Astrocyte (in vitro differentiated cells and primary cell): ENCODE results near the gene CXCL9. TPM values are rescaled to one million over a fixed set of nuclear protein-coding genes. Genes with fewer than 3 reads are reported as not detected.

ENCODE experiments used
- DNase-seq: peaks from one replicate; pipeline ENCODE4 v3.0.0-alpha.2; 2010; ENCODE audit warnings: low read depth
- FAIRE-seq: peaks from 2 replicates; lab custom pipeline; 2011; peaks lifted over from hg19 to GRCh38; lab: Jason Lieb, UNC
- H2AFZ ChIP-seq: 2 replicates; pipeline ENCODE4 v1.6.0; 2012; ENCODE audit warnings: low read depth, low read length, inconsistent platforms
- H3K27ac ChIP-seq: 2 replicates; pipeline ENCODE4 v1.5.1; 2011; ENCODE audit warnings: low read depth, low read length, inconsistent platforms
- H3K27me3 ChIP-seq: 2 replicates; pipeline ENCODE4 v1.6.0; 2011; ENCODE audit warnings: low read length, inconsistent platforms; ENCODE audit not compliant: insufficient read depth
- H3K36me3 ChIP-seq: 2 replicates; pipeline ENCODE4 v1.5.1; 2011; ENCODE audit warnings: low read length, inconsistent platforms; ENCODE audit not compliant: insufficient read depth
- H3K4me1 ChIP-seq: 2 replicates; pipeline ENCODE4 v1.5.1; 2011; ENCODE audit warnings: low read length, inconsistent platforms; ENCODE audit not compliant: insufficient read depth
- H3K4me2 ChIP-seq: 2 replicates; pipeline ENCODE4 v1.6.0; 2012; ENCODE audit warnings: low read length, inconsistent platforms
- H3K4me3 ChIP-seq: 2 replicates; pipeline ENCODE4 v1.5.1; 2011; ENCODE audit warnings: low read depth, mild to moderate bottlenecking, low read length, inconsistent platforms; ENCODE audit not compliant: insufficient read depth
- H3K79me2 ChIP-seq: 2 replicates; pipeline ENCODE4 v1.6.0; 2012; ENCODE audit warnings: mild to moderate bottlenecking, low read length, inconsistent platforms; ENCODE audit not compliant: insufficient read depth
- H3K9ac ChIP-seq: 2 replicates; pipeline ENCODE4 v1.6.0; 2012; ENCODE audit warnings: mild to moderate bottlenecking, low read length, inconsistent platforms
- H3K9me3 ChIP-seq: 2 replicates; pipeline ENCODE4 v1.5.1; 2012; ENCODE audit warnings: low read depth, mild to moderate bottlenecking, low read length, inconsistent platforms; ENCODE audit not compliant: insufficient read depth
- H4K20me1 ChIP-seq: 2 replicates; pipeline ENCODE4 v1.6.0; 2012; ENCODE audit warnings: low read length, inconsistent platforms; ENCODE audit not compliant: insufficient read depth
- H3K27ac Mint-ChIP-seq: one replicate; pipeline ENCODE4 v1.8.0; 2021; ENCODE audit warnings: mild to moderate bottlenecking, mixed read lengths; ENCODE audit not compliant: unreplicated experiment
- H3K27me3 Mint-ChIP-seq: one replicate; pipeline ENCODE4 v1.8.0; 2021; ENCODE audit warnings: low read depth, mixed read lengths; ENCODE audit not compliant: unreplicated experiment
- H3K36me3 Mint-ChIP-seq: one replicate; pipeline ENCODE4 v1.8.0; 2021; ENCODE audit warnings: low read depth, mixed read lengths; ENCODE audit not compliant: unreplicated experiment
- H3K4me1 Mint-ChIP-seq: one replicate; pipeline ENCODE4 v1.8.0; 2021; ENCODE audit warnings: low read depth, mixed read lengths; ENCODE audit not compliant: unreplicated experiment
- H3K4me3 Mint-ChIP-seq: one replicate; pipeline ENCODE4 v1.8.0; 2021; ENCODE audit warnings: mild to moderate bottlenecking, moderate library complexity, mixed read lengths; ENCODE audit not compliant: unreplicated experiment
- H3K9me3 Mint-ChIP-seq: one replicate; pipeline ENCODE4 v1.8.0; 2021; ENCODE audit warnings: mild to moderate bottlenecking, mixed read lengths; ENCODE audit not compliant: unreplicated experiment
- EZH2 ChIP-seq: IDR thresholded peaks from 2 replicates; pipeline ENCODE4 v1.6.1; 2012; ENCODE audit warnings: mild to moderate bottlenecking, low read length, inconsistent platforms; ENCODE audit not compliant: insufficient read depth
- total RNA-seq: library from RNA; stranded (reverse); gene quantifications from 2 replicates; pipeline ENCODE4 v1.2.1, GENCODE V29; 2021
- TF ChIP-seq, protein P1 (sequence below): IDR thresholded peaks from 2 replicates; pipeline ENCODE4 v1.5.1; 2011; ENCODE audit warnings: low read depth, mild to moderate bottlenecking, inconsistent platforms, low read length, moderate library complexity; ENCODE audit not compliant: insufficient read depth

Gene CXCL9
- total RNA-seq, 1 donor from 2014 or later = not detected

- Histone ChIP-seq H3K4me2 (no peak overlapping the region), H3K4me3 (no peak overlapping the region), H3K9me3 (no peaks in the 10 kb centered on the region), H3K9ac (no peak overlapping the region), H3K36me3 (no peaks in the 10 kb centered on the region), H3K4me1 (no peaks in the 10 kb centered on the region), H2AFZ (no peak overlapping the region), H3K79me2 (no peaks in the 10 kb centered on the region), H4K20me1 (no peaks in the 10 kb centered on the region), H3K27me3 (peaks cover 8% of the 10 kb centered on the region), H3K27ac (no peak overlapping the region)
- Mint-ChIP-seq H3K4me1 (peaks cover 2% of the 10 kb centered on the region), H3K36me3 (no peaks in the 10 kb centered on the region), H3K4me3 (no peak overlapping the region), H3K27ac (no peak overlapping the region), H3K9me3 (peaks cover under 1% of the 10 kb centered on the region), H3K27me3 (peaks cover 10% of the 10 kb centered on the region)
- FAIRE-seq = no peak
- TF ChIP-seq, protein P1, sequence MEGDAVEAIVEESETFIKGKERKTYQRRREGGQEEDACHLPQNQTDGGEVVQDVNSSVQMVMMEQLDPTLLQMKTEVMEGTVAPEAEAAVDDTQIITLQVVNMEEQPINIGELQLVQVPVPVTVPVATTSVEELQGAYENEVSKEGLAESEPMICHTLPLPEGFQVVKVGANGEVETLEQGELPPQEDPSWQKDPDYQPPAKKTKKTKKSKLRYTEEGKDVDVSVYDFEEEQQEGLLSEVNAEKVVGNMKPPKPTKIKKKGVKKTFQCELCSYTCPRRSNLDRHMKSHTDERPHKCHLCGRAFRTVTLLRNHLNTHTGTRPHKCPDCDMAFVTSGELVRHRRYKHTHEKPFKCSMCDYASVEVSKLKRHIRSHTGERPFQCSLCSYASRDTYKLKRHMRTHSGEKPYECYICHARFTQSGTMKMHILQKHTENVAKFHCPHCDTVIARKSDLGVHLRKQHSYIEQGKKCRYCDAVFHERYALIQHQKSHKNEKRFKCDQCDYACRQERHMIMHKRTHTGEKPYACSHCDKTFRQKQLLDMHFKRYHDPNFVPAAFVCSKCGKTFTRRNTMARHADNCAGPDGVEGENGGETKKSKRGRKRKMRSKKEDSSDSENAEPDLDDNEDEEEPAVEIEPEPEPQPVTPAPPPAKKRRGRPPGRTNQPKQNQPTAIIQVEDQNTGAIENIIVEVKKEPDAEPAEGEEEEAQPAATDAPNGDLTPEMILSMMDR = no peak
- TF ChIP-seq EZH2 = no peak
- DNase-seq = no peak
Observed at GRCh38 chr4:76003620-76004019, 3.7 kb downstream of the CXCL9 start.

- Histone ChIP-seq H3K9ac (no peak overlapping the region), H3K4me1 (no peaks in the 10 kb centered on the region), H3K36me3 (no peaks in the 10 kb centered on the region), H3K9me3 (no peaks in the 10 kb centered on the region), H3K4me2 (no peak overlapping the region), H2AFZ (no peak overlapping the region), H3K79me2 (no peaks in the 10 kb centered on the region), H4K20me1 (no peaks in the 10 kb centered on the region), H3K27ac (no peak overlapping the region), H3K4me3 (no peak overlapping the region), H3K27me3 (peaks cover 8% of the 10 kb centered on the region)
- Mint-ChIP-seq H3K27ac (no peak overlapping the region), H3K9me3 (no peaks in the 10 kb centered on the region), H3K4me3 (no peak overlapping the region), H3K36me3 (no peaks in the 10 kb centered on the region), H3K4me1 (peaks cover 2% of the 10 kb centered on the region), H3K27me3 (peaks cover 10% of the 10 kb centered on the region)
- no peak for DNase-seq
- no peak for TF ChIP-seq EZH2
- TF ChIP-seq, protein P1 = no peak
- FAIRE-seq = no peak
Observed at GRCh38 chr4:76003035-76003434, 4.3 kb downstream of the CXCL9 start.

DNA sequence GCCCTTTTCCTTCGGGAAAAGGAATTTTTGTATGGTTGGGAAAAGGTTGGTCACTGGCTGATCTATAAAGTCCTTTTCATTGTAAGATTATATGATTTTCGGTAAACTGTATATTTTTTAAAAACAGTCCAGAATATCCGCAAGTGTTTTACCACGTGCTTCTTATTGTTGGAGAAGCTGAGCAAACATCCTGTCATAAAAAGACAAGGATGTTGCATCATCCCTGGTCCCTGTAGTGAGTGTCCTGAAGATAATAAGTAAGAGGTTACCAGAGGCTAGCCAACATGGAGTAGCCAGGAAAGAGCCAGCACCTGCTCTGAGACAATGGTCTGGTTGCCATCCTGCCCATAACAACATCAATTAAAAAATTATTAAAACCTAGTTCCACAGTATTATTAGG lies 5.1 kb downstream of the CXCL9 start:
- Mint-ChIP-seq H3K27me3 (peaks cover 10% of the 10 kb centered on the region), H3K9me3 (no peaks in the 10 kb centered on the region), H3K4me3 (no peak overlapping the region), H3K27ac (no peak overlapping the region), H3K36me3 (no peaks in the 10 kb centered on the region), H3K4me1 (peaks cover 2% of the 10 kb centered on the region)
- Histone ChIP-seq H3K27me3 (peaks cover 7% of the 10 kb centered on the region), H3K4me3 (no peak overlapping the region), H3K36me3 (no peaks in the 10 kb centered on the region), H3K79me2 (no peaks in the 10 kb centered on the region), H3K9me3 (no peaks in the 10 kb centered on the region), H3K9ac (no peak overlapping the region), H3K27ac (no peak overlapping the region), H3K4me2 (no peak overlapping the region), H3K4me1 (no peaks in the 10 kb centered on the region), H2AFZ (no peak overlapping the region), H4K20me1 (no peaks in the 10 kb centered on the region)
- TF ChIP-seq, protein P1 = no peak
- TF ChIP-seq EZH2 = no peak
- FAIRE-seq = no peak
- no peak for DNase-seq
